GM23248 (cell line): ENCODE results near the gene PTPRD.

Experiments
- EZH2 ChIP-seq: fragments of 200-600 bp; sonication (generic); IDR thresholded peaks from 2 replicates; pipeline ENCODE4 v1.6.1; 2018; ENCODE audit warnings: antibody characterized with exemption, mild to moderate bottlenecking; ENCODE audit not compliant: insufficient read depth, poor library complexity, severe bottlenecking
- EZH2phosphoT487 ChIP-seq: fragments of 200-600 bp; sonication (generic); IDR thresholded peaks from 2 replicates; pipeline ENCODE4 v1.6.1; 2018; ENCODE audit warnings: antibody characterized with exemption, moderate library complexity, mild to moderate bottlenecking, low read depth; ENCODE audit not compliant: insufficient read depth

DNA sequence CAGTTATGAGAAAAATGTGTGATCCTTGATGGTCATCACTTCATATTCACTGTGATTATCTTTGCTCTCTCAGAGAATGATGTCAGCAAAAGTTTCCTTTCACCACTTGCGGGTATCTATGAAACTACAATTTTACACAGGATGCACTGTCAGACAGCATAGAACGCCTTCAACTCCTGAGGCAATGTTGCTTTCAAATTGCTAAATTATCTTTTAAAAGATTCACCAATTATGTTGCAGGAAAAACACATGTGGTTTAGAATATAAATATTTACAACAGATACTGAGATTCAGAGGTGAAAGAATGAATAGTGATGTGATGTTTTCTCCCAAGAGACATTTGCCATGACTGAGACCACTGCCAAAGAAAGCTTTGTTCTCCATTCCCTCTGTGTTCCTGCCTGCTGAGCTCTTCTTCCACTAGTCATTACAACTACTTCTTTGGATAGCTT is 1933.4 kb downstream of the PTPRD start:
- TF ChIP-seq EZH2phosphoT487 = no peak
- no peak for TF ChIP-seq EZH2
